SKM-1 treated with dmso at 0.1 percent for 144 hours (cell line): ENCODE results near the gene MRPL36.

Experiments
- DNase-seq: peaks from one replicate; lab custom pipeline; 2025; ENCODE audit not compliant: unreplicated experiment; lab: John Stamatoyannopoulos, UW

The MRPL36 gene

GRCh38 chr5:1751026-1751863 is 48.4 kb downstream of the MRPL36 start:
- no peak for DNase-seq

GRCh38 chr5:1750469-1750868 is 49.2 kb downstream of the MRPL36 start:
- no peak for DNase-seq

- no peak for DNase-seq
Observed at GRCh38 chr5:1749346-1750124, 50.1 kb downstream of the MRPL36 start.

GRCh38 chr5:1748845-1749244 is 50.8 kb downstream of the MRPL36 start:
- DNase-seq = no peak
